Peyer's patch (tissue), 4 donors: ENCODE results near the gene P2RY13.

Experiments
- CTCF ChIP-seq, 6 experiments: fragments of 450-650 bp in 4 of 6; fragments of 200-600 bp in 2 of 6; sonication (generic) in 1 of 6; IDR thresholded peaks; one replicate each; pipeline ENCODE4 v1.5.1; 2017 to 2019; ENCODE audit warnings: antibody characterized with exemption in 6 of 6, mild to moderate bottlenecking in 3 of 6, moderate library complexity in 1 of 6
- POLR2A ChIP-seq, 2 donors: fragments of 450-650 bp; IDR thresholded peaks; one replicate each; pipeline ENCODE4 v1.5.1; 2017; ENCODE audit warnings: antibody characterized with exemption in 2 of 2, mild to moderate bottlenecking in 2 of 2, moderate library complexity in 2 of 2

GRCh38 chr3:151278230-151278629, 51.1 kb downstream of the P2RY13 start, which contains the start of gene P2RY14:
- no peak for TF ChIP-seq POLR2A (IDR thresholded peaks at IDR 0.05)
- TF ChIP-seq CTCF (IDR thresholded peaks at IDR 0.05), result no peak
